ENCODE data around the gene FXYD3. TPM values are rescaled to one million over a fixed set of nuclear protein-coding genes. Genes with fewer than 3 reads are reported as not detected.

FXYD3 gene
- total RNA-seq, 4 donors from 2014 or later: 391 to 630 (median 546) TPM

DNA sequence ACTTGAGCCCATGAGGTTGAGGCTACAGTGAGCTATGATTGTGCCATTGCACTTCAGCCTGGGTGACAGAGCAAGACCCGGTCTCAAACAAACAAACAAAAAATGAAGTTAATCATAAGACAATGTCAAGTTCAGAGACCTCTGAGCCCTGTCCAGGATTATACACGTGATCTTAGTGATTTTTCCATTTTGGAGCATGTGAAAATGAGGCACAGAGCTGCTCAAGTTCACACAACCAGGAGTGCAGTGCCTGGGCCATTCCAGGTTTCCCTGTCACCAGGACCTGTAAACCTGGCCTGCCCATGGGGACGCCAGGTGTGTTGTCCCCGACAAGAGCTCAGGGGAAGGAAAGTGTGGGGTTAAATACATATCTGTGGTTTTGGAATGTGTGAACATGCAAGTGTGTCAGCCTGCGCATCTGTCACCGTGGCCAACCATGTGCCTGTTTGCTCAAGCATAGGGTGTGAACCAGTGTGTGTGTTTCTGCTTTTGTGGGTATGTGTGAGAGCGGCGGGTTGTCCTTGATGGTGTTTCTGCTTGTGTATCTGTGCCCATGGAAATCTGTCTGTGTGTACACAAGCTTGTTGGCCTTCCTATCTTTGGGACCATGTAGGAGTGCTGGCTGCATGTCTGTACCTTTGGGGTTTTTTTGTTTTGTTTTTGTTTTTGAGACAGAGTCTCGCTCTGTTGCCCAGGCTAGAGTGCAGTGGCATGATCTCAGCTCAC is 21.5 kb downstream of the FXYD3 start:
- 39 to 42% methylated on average over 9 of the region's 9 CpGs for WGBS, 2 donors
- no peak for DNase-seq (ENCODE audit: low spot score in 2 of 2)
- no peak for TF ChIP-seq POLR2A (IDR thresholded peaks at IDR 0.05)
- TF ChIP-seq, protein P1, sequence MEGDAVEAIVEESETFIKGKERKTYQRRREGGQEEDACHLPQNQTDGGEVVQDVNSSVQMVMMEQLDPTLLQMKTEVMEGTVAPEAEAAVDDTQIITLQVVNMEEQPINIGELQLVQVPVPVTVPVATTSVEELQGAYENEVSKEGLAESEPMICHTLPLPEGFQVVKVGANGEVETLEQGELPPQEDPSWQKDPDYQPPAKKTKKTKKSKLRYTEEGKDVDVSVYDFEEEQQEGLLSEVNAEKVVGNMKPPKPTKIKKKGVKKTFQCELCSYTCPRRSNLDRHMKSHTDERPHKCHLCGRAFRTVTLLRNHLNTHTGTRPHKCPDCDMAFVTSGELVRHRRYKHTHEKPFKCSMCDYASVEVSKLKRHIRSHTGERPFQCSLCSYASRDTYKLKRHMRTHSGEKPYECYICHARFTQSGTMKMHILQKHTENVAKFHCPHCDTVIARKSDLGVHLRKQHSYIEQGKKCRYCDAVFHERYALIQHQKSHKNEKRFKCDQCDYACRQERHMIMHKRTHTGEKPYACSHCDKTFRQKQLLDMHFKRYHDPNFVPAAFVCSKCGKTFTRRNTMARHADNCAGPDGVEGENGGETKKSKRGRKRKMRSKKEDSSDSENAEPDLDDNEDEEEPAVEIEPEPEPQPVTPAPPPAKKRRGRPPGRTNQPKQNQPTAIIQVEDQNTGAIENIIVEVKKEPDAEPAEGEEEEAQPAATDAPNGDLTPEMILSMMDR (IDR thresholded peaks at IDR 0.05): peak in 1 of 3 donors; percentile 46
- no peak overlapping the region for H3K4me3 ChIP-seq (ENCODE audit: low read depth, poor library complexity, severe bottlenecking)
- intact Hi-C loops (cut with DNase I; ENCODE audit: low total_unique reads): no loop called here

DNA sequence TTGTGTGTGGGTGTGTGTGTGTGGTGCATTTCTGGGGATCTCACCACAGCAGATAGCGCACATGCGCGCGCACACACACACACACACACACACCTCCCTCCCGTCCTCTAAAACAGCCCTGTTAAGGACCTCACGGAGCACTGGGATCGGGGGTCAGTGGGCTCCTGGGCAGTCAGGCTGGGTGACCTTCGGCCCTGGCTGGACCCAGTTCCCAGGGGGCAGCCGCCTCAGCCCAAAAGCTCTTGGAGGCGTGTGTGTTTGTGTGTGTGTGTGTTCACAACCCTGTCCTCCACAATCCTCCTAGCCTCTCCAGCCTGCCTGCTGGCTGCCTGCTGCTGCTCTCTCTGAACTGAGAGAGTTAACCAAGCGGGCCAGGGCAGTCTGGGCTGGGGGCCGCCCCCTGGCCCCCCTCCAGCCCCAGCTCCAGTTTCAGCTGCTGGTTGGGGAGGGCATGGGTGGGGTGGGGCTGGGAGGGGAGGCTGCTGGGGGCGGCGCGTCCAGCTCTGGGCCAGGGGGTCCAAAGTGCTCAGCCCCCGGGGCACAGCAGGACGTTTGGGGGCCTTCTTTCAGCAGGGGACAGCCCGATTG is 22.8 kb downstream of the FXYD3 start, which contains the start of gene FXYD1:
Gene FXYD1 (plus strand): TSS at position 520 of the 588 bp plus-strand sequence. CDS start 1,256 bp downstream, outside the sequence.
- peak in 1 of 2 donors; percentile 93 for DNase-seq (ENCODE audit: low spot score in 2 of 2)
- intact Hi-C loops (cut with DNase I; ENCODE audit: low total_unique reads): no loop called here
- no peak for TF ChIP-seq POLR2A (IDR thresholded peaks at IDR 0.05)
- TF ChIP-seq, protein P1 (IDR thresholded peaks at IDR 0.05): no peak
- H3K4me3 ChIP-seq (ENCODE audit: low read depth, poor library complexity, severe bottlenecking): no peak within 1 kb of the TSS
- 50 to 53% methylated on average over 13 to 16 of the region's 18 CpGs for WGBS, 2 donors

DNA sequence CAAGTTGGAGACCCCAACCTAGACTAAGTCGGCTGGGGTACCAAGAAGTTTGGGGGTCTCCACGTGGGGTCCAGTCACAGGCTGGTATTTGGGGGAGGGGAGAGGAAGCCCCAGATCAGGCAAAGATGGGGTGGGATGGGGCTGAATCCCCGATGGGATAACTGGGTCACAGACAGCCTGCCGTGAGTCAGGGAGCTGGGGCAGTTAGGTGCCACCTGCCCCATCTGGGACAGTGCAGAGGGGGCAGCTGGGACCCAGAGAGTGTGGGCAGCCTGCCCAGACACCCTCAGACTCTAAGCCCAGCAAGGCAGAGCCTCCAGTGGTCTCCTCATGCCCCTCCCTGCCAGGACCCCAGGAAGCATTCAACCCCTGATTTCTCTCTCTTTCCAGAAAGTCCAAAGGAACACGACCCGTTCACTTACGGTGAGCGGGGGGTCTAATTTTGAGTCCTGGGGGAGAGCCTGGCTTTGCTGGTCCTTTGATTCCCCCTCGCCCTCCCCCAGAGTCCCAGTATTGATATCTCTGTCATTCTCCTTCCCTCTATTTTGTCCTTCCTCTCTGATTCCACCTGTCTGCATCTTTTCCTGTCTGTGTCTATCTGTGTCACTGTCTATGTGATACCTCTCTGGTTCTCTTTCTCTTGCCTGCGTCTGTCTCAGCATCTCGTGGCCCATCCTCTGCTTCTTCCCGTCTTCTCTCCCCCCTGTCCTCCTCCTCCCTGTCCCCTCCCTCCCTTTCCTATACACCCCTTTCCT is 24.8 kb downstream of the FXYD3 start:
- 52 to 56% methylated on average over 12 of the region's 12 CpGs for WGBS, 2 donors
- intact Hi-C loops (cut with DNase I; ENCODE audit: low total_unique reads): loop anchor here (10.0 kb wide), 1 partner anchor 124 kb away; the partner anchor contains the start of gene USF2
- DNase-seq (ENCODE audit: low spot score in 2 of 2): no peak
- TF ChIP-seq POLR2A (IDR thresholded peaks at IDR 0.05): no peak
- TF ChIP-seq, protein P1 (IDR thresholded peaks at IDR 0.05): no peak
- no peak overlapping the region for H3K4me3 ChIP-seq (ENCODE audit: low read depth, poor library complexity, severe bottlenecking)

DNA sequence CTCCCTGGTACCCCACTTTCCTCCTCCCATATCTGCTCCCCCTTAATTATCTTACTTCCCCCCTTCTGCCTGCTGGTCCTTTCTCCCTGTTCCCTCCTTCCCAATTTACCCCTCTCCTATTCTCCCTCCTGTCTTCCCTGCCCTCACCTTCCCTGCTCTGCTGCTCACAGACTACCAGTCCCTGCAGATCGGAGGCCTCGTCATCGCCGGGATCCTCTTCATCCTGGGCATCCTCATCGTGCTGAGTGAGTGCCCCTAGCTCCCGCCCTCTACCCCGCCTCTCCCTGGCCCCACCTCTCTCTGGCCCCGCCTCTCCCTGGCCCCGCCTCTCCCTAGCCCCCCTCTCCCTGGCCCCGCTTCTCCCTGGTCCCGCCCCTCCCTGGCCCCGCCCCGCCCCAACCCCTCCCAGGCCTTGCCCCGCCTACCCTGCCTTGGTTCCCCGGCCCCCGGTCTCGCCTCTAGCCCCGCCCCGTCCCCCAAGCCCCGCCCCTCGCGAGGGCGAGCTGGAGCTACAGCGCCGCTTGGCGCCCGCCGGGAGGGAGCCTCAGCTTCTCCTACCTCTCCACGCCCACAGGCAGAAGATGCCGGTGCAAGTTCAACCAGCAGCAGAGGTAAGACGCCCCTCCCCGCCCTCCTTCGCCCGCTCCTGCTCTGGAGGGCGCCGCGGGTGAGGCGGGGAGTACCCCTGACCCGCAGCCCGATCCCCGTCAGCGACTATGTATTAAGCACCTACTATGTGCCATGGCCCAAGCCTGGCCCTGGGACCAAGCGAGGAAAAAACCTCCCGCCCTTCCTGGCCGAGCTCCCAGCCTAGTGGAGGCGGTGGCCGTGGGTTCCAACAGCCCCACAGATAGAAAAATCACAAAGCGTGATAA is 25.6 kb downstream of the FXYD3 start:
- 6 to 7% methylated on average over 44 of the region's 48 CpGs for WGBS, 2 donors
- no peak for TF ChIP-seq POLR2A (IDR thresholded peaks at IDR 0.05)
- TF ChIP-seq, protein P1 (IDR thresholded peaks at IDR 0.05): no peak
- no peak overlapping the region for H3K4me3 ChIP-seq (ENCODE audit: low read depth, poor library complexity, severe bottlenecking)
- peak; percentile 92 to 98 for DNase-seq (ENCODE audit: low spot score in 2 of 2)
- intact Hi-C loops (cut with DNase I; ENCODE audit: low total_unique reads): loop anchor here (10.0 kb wide), 1 partner anchor 124 kb away; the partner anchor contains the start of gene USF2
